CD4-positive, CD25-positive, alpha-beta regulatory T cell (primary cell): Measurements from ENCODE around the gene MAP2K6. TPM values are rescaled to one million over a fixed set of nuclear protein-coding genes. Genes with fewer than 3 reads are reported as not detected.

Experiments
- ATAC-seq, 2 donors: fragments of 150-1000 bp; cut with Tn5 transposase; one replicate each; pipeline ENCODE4 v1.10.0; 2021; ENCODE audit warnings: low read depth in 2 of 2, moderate number of reproducible peaks in 2 of 2, moderate library complexity in 1 of 2
- DNase-seq, 3 donors: peaks; one replicate each; pipeline versions ENCODE4 v3.0.0 to v3.0.0-alpha.2; 2012 to 2022; ENCODE audit warnings: mixed read lengths in 1 of 3
- H3K27ac ChIP-seq: one replicate; pipeline ENCODE4 v1.7.0; 2013; ENCODE audit warnings: mild to moderate bottlenecking, low read length; ENCODE audit not compliant: insufficient read depth, poor library complexity, severe bottlenecking
- H3K27me3 ChIP-seq: one replicate; pipeline ENCODE4 v1.7.0; 2013; ENCODE audit warnings: low read length; ENCODE audit not compliant: control insufficient read depth, insufficient read depth
- H3K36me3 ChIP-seq: one replicate; pipeline ENCODE4 v1.7.0; 2013; ENCODE audit warnings: mild to moderate bottlenecking, low read length, moderate library complexity; ENCODE audit not compliant: control insufficient read depth, insufficient read depth
- H3K4me1 ChIP-seq: 2 replicates; pipeline ENCODE4 v1.7.0; 2013; ENCODE audit warnings: mild to moderate bottlenecking, low read length; ENCODE audit not compliant: insufficient read depth, control insufficient read depth, poor library complexity, severe bottlenecking
- H3K4me3 ChIP-seq: one replicate; pipeline ENCODE4 v1.7.0; 2013; ENCODE audit warnings: low read depth, mild to moderate bottlenecking, low read length, moderate library complexity
- H3K9me3 ChIP-seq, 2 experiments: 1 replicate in 1 of 2; 2 replicates in 1 of 2; pipeline ENCODE4 v1.7.0; 2013; ENCODE audit warnings: low read length in 2 of 2, mild to moderate bottlenecking in 1 of 2, moderate library complexity in 1 of 2; ENCODE audit not compliant: control insufficient read depth in 2 of 2
- H3K27ac Mint-ChIP-seq, 3 donors: one replicate each; pipeline ENCODE4 v1.8.0; 2020 to 2022; ENCODE audit warnings: mild to moderate bottlenecking in 3 of 3, mixed read lengths in 3 of 3, moderate library complexity in 2 of 3
- H3K27me3 Mint-ChIP-seq: one replicate; pipeline ENCODE4 v1.8.0; 2022; ENCODE audit warnings: mild to moderate bottlenecking, mixed read lengths
- H3K36me3 Mint-ChIP-seq: one replicate; pipeline ENCODE4 v1.8.0; 2020; ENCODE audit warnings: mixed read lengths
- H3K4me1 Mint-ChIP-seq, 4 donors: one replicate each; pipeline ENCODE4 v1.8.0; 2020 to 2022; ENCODE audit warnings: mixed read lengths in 4 of 4, mild to moderate bottlenecking in 1 of 4
- H3K4me3 Mint-ChIP-seq, 4 donors: one replicate each; pipeline ENCODE4 v1.8.0; 2020 to 2022; ENCODE audit warnings: mild to moderate bottlenecking in 4 of 4, mixed read lengths in 4 of 4, moderate library complexity in 3 of 4
- H3K9me3 Mint-ChIP-seq, 7 donors: one replicate each; pipeline ENCODE4 v1.8.0; 2020 to 2022; ENCODE audit warnings: mixed read lengths in 7 of 7, mild to moderate bottlenecking in 3 of 7, moderate library complexity in 2 of 7
- polyA plus RNA-seq, 4 donors: library from polyadenylated mRNA; unstranded; fragments of 300-500 nt; fragmentation: Illumina TruSeq; gene quantifications; one replicate each; pipeline ENCODE4 v1.2.3, GENCODE V29; 2021
- total RNA-seq: library from RNA; stranded (reverse); gene quantifications from one replicate; pipeline ENCODE4 v1.2.3, GENCODE V29; 2022

The MAP2K6 gene
- total and polyA plus RNA-seq, 5 donors from 2014 or later = 10.3 to 17.3 (median 14.0) TPM

DNA sequence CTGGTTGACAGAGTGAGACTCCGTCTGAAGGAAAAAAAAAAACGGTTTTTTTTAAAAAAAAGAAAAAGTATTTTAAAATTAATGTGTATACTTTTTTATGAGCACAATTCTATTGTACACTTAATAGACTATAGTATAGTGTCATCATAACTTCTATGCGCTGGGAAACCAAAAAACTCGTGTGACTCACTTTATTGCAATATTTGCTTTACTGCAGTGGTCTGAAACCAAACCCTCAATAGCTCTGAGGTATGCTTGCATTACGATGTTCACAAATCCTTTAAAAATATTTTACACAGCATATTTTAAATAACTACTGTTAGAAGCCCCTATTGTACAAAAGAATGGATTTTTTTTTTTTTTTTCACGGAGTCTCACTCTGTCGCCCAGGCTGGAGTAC is 12.4 kb upstream of the MAP2K6 start:
- H3K27ac Mint-ChIP-seq = no peak overlapping the region
- peaks cover 6% of the 10 kb centered on the region for H3K27me3 Mint-ChIP-seq
- no peaks in the 10 kb centered on the region for H3K9me3 ChIP-seq
- DNase-seq (no peak), ATAC-seq (no peak)
- H3K9me3 Mint-ChIP-seq = no peaks in the 10 kb centered on the region
- H3K4me1 Mint-ChIP-seq = no peaks in the 10 kb centered on the region
- no peaks in the 10 kb centered on the region for H3K27me3 ChIP-seq
- no peak overlapping the region for H3K4me3 ChIP-seq
- no peak overlapping the region for H3K27ac ChIP-seq
- H3K36me3 ChIP-seq = no peaks in the 10 kb centered on the region
- H3K4me1 ChIP-seq = no peaks in the 10 kb centered on the region
- H3K4me3 Mint-ChIP-seq = no peak overlapping the region
- H3K36me3 Mint-ChIP-seq = no peaks in the 10 kb centered on the region

DNA sequence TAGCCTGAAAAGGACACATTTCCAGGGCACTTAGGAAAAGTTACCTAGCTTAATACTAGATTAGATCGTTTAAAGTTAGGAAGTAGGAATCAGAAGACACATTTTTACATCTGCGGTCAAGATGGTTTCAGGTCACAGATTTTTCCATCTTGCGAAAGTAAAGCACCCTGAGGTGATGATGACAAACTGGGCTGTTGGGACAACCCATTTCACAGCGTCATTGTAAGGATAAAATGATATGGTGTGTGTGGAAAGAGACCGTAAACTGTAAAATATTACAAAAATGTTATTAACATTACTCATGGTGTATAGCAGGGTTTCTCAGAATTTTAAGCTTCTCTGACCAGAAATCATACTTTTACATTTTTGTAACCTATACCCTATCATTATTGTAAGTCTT is 10.1 kb upstream of the MAP2K6 start:
- DNase-seq (no peak), ATAC-seq (no peak)
- Histone ChIP-seq H3K27me3 (no peaks in the 10 kb centered on the region), H3K9me3 (no peaks in the 10 kb centered on the region), H3K36me3 (no peaks in the 10 kb centered on the region), H3K4me3 (no peak overlapping the region), H3K4me1 (no peaks in the 10 kb centered on the region), H3K27ac (no peak overlapping the region)
- no peak overlapping the region for H3K4me3 Mint-ChIP-seq
- no peaks in the 10 kb centered on the region for H3K9me3 Mint-ChIP-seq
- H3K27ac Mint-ChIP-seq = no peak overlapping the region
- no peaks in the 10 kb centered on the region for H3K4me1 Mint-ChIP-seq
- H3K36me3 Mint-ChIP-seq = no peaks in the 10 kb centered on the region
- peaks cover 6% of the 10 kb centered on the region for H3K27me3 Mint-ChIP-seq

DNA sequence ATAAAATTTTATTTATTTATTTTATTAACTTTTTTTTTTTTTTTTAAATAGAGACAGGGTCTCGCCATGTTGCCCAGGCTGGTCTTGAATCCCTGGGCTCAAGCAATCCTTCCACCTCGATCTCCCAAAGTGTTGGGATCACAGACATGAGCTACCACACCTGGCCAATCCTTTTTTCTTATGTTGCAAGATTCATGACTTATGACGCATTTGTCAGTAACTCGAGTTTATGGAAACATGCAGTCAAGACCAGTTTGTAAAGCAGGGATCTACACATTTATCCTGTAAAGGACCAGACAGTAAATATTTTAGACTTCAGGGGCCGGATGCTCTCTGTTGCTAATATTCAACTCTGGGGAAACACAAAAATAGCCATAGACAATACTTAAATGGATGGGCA is 9.4 kb upstream of the MAP2K6 start:
- DNase-seq (no peak), ATAC-seq (no peak)
- Histone ChIP-seq H3K4me3 (no peak overlapping the region), H3K36me3 (no peaks in the 10 kb centered on the region), H3K4me1 (no peaks in the 10 kb centered on the region), H3K27ac (no peak overlapping the region), H3K9me3 (no peaks in the 10 kb centered on the region), H3K27me3 (no peaks in the 10 kb centered on the region)
- H3K4me3 Mint-ChIP-seq = no peak overlapping the region
- H3K27me3 Mint-ChIP-seq = peaks cover 6% of the 10 kb centered on the region
- H3K27ac Mint-ChIP-seq = no peak overlapping the region
- no peaks in the 10 kb centered on the region for H3K4me1 Mint-ChIP-seq
- H3K9me3 Mint-ChIP-seq = no peaks in the 10 kb centered on the region
- no peaks in the 10 kb centered on the region for H3K36me3 Mint-ChIP-seq

DNA sequence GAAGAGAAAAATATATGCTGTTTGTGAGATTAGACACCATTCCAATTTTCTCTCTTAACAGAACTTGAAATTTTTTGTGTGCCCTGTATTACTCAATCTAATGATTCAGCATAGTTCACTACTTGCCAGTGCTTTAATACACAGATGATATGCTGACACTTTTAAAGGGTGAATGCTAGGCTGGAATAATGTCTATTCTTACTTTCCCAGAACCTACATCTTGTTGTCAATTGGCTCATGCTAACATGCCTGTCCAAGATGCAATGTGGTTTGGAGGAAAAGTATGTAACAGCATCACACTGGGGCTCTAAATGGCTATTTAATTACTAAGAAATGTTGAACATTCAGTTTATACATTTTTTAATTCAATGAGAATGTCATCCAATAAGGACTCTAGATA is 7.6 kb upstream of the MAP2K6 start:
- ATAC-seq = no peak
- no peaks in the 10 kb centered on the region for H3K9me3 Mint-ChIP-seq
- no peaks in the 10 kb centered on the region for H3K4me1 Mint-ChIP-seq
- no peaks in the 10 kb centered on the region for H3K27me3 ChIP-seq
- no peaks in the 10 kb centered on the region for H3K36me3 Mint-ChIP-seq
- H3K36me3 ChIP-seq = no peaks in the 10 kb centered on the region
- DNase-seq = no peak
- no peaks in the 10 kb centered on the region for H3K9me3 ChIP-seq
- no peak overlapping the region for H3K27ac Mint-ChIP-seq
- no peaks in the 10 kb centered on the region for H3K4me1 ChIP-seq
- H3K4me3 Mint-ChIP-seq = no peak overlapping the region
- H3K27me3 Mint-ChIP-seq = peaks cover 6% of the 10 kb centered on the region
- H3K4me3 ChIP-seq = no peak overlapping the region
- H3K27ac ChIP-seq = no peak overlapping the region

DNA sequence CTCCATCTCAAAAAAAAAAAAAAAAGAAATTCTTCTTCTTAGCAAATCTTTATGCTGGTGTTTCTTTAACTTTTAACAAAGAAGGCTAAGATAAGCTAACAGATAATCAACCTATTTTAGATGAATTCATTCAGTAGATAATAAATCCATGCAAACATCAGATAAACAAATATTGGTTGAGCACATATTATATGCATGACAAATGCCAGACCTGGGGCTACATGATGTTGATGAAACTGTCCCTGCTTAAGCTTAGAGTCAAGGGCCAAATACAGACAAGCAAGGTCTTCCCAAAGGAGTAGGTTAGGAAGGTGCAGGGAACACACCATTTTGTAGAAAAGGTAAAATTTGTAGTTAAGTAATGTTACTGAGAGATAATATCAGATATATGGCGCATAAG is 6.7 kb upstream of the MAP2K6 start:
- H3K4me1 ChIP-seq = no peaks in the 10 kb centered on the region
- H3K4me3 ChIP-seq = no peak overlapping the region
- no peaks in the 10 kb centered on the region for H3K9me3 ChIP-seq
- ATAC-seq (no peak), DNase-seq (no peak)
- no peaks in the 10 kb centered on the region for H3K9me3 Mint-ChIP-seq
- no peak overlapping the region for H3K27ac ChIP-seq
- no peaks in the 10 kb centered on the region for H3K36me3 ChIP-seq
- H3K36me3 Mint-ChIP-seq = no peaks in the 10 kb centered on the region
- H3K27me3 Mint-ChIP-seq = peaks cover 6% of the 10 kb centered on the region
- no peaks in the 10 kb centered on the region for H3K4me1 Mint-ChIP-seq
- H3K4me3 Mint-ChIP-seq = no peak overlapping the region
- no peak overlapping the region for H3K27ac Mint-ChIP-seq
- no peaks in the 10 kb centered on the region for H3K27me3 ChIP-seq

DNA sequence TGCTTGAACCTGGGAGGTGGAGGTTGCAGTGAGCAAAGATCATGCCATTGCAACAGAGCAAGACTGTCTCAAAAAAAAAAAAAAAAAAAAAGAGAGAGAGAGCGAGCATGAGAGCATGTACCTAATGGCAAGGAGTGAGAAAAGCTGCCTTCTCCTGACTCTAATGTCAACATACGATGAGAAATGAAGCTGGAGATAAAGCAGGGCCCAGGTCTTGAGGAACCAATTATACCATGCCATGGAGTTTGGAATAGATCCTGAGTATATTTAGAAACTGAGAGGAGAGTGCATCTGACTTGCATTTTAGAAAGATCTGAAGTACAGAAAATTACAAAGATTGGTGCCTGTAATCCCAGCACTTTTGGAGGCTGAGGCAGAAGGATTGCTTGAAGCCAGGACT is 3.8 kb upstream of the MAP2K6 start:
- no peaks in the 10 kb centered on the region for H3K27me3 Mint-ChIP-seq
- H3K27ac Mint-ChIP-seq = no peak overlapping the region

DNA sequence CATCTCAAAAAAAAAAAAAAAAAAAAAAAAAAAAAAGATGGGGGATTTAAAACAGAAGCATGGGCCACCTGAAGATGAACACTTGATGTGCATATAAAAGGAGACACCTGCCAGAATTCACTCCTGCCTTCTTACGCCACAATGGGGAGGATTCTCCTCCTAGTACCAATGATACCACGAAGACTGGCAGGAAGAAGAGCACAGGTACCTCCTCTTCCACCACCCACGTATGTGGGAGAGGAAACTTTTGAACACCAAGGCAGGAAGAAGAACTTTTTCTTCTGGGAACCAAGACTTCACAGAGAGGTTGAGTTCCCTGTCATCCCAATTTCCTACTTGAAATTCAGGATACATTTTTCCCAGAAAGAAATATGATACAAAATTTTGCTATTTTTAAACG is 2.7 kb upstream of the MAP2K6 start:
- H3K27me3 Mint-ChIP-seq = no peaks in the 10 kb centered on the region
- ATAC-seq (no peak), DNase-seq (no peak)
- H3K4me3 ChIP-seq = no peak overlapping the region
- H3K4me3 Mint-ChIP-seq = peak overlapping the region in 1 of 4 donors; percentile 43
- no peaks in the 10 kb centered on the region for H3K4me1 Mint-ChIP-seq
- H3K36me3 Mint-ChIP-seq = no peaks in the 10 kb centered on the region
- H3K27ac ChIP-seq = no peak overlapping the region
- H3K9me3 Mint-ChIP-seq = no peaks in the 10 kb centered on the region
- no peaks in the 10 kb centered on the region for H3K27me3 ChIP-seq
- no peaks in the 10 kb centered on the region for H3K36me3 ChIP-seq
- peaks cover 27% of the 10 kb centered on the region for H3K4me1 ChIP-seq
- no peak overlapping the region for H3K27ac Mint-ChIP-seq
- no peaks in the 10 kb centered on the region for H3K9me3 ChIP-seq

More for the DNA sequence above, 3.8 kb upstream of the MAP2K6 start:
- H3K4me3 Mint-ChIP-seq = peak overlapping the region in 1 of 4 donors; percentile 75
- Histone ChIP-seq H3K36me3 (no peaks in the 10 kb centered on the region), H3K4me1 (peaks cover 17% of the 10 kb centered on the region), H3K27me3 (no peaks in the 10 kb centered on the region), H3K9me3 (no peaks in the 10 kb centered on the region), H3K4me3 (no peak overlapping the region), H3K27ac (no peak overlapping the region)
- H3K9me3 Mint-ChIP-seq = no peaks in the 10 kb centered on the region
- ATAC-seq (no peak), DNase-seq (no peak)
- no peaks in the 10 kb centered on the region for H3K4me1 Mint-ChIP-seq
- H3K36me3 Mint-ChIP-seq = no peaks in the 10 kb centered on the region

DNA sequence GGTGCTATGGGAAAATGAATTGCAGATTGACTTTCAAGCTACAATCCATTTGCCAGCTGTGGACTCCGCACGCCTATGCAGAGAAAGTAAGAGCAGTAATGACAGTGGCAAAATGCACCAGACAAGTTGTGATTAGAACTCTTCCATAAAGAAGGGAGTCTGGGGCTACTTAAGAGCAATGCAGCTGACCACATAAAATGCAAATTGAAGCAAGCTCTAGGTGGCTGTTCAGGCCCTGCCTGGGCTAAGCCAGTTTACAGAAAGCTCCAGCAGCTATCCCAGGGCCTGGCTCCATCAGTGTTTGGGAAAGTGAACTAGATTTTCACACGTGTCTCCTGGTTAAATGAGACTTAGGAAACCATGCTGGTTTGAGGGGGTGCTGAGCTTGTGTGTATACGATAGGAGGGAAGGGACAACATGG is 2.2 kb upstream of the MAP2K6 start:
- Mint-ChIP-seq H3K27me3 (no peaks in the 10 kb centered on the region), H3K4me3 (peak overlapping the region in 1 of 4 donors; percentile 65), H3K36me3 (no peaks in the 10 kb centered on the region), H3K9me3 (no peaks in the 10 kb centered on the region), H3K4me1 (no peaks in the 10 kb centered on the region), H3K27ac (no peak overlapping the region)
- Histone ChIP-seq H3K27ac (no peak overlapping the region), H3K4me3 (no peak overlapping the region), H3K27me3 (no peaks in the 10 kb centered on the region), H3K36me3 (no peaks in the 10 kb centered on the region), H3K4me1 (peaks cover 32% of the 10 kb centered on the region), H3K9me3 (no peaks in the 10 kb centered on the region)
- ATAC-seq (no peak), DNase-seq (no peak)
